Neural cell (in vitro differentiated cells): ENCODE measurements around the gene CCNJL. TPM values are rescaled to one million over a fixed set of nuclear protein-coding genes. Genes with fewer than 3 reads are reported as not detected.

Experiments
- H2AFZ ChIP-seq: fragments of 200-600, 300-800 bp; sonication (generic), shearing (Covaris generic); 2 replicates; pipeline ENCODE4 v1.6.0; 2014; ENCODE audit warnings: low read depth, mild to moderate bottlenecking, antibody characterized with exemption, low read length, moderate library complexity
- H3F3A ChIP-seq: fragments of 200-600 bp; shearing (Covaris generic); 2 replicates; pipeline ENCODE4 v1.6.1; 2016; ENCODE audit warnings: mild to moderate bottlenecking, moderate library complexity, mixed read lengths, antibody characterized with exemption, low read length; ENCODE audit not compliant: insufficient read depth, poor library complexity, severe bottlenecking
- H3K27ac ChIP-seq: fragments of 200-600, 300-800 bp; sonication (generic), shearing (Covaris generic); 2 replicates; pipeline ENCODE4 v1.5.1; 2014; ENCODE audit warnings: mild to moderate bottlenecking, low read length, moderate library complexity
- H3K27me3 ChIP-seq: fragments of 300-800, 200-600 bp; sonication (generic), shearing (Covaris generic); 2 replicates; pipeline ENCODE4 v1.6.0; 2014; ENCODE audit warnings: mild to moderate bottlenecking, low read depth, low read length, moderate library complexity; ENCODE audit not compliant: insufficient read depth
- H3K36me3 ChIP-seq: fragments of 300-800, 200-600 bp; sonication (generic), shearing (Covaris generic); 2 replicates; pipeline ENCODE4 v1.5.1; 2014; ENCODE audit warnings: mild to moderate bottlenecking, antibody characterized with exemption, low read length, moderate library complexity; ENCODE audit not compliant: insufficient read depth
- H3K4me2 ChIP-seq: fragments of 300-800, 200-600 bp; sonication (generic), shearing (Covaris generic); 2 replicates; pipeline ENCODE4 v1.6.0; 2014; ENCODE audit warnings: mild to moderate bottlenecking, low read length
- H3K4me3 ChIP-seq: fragments of 300-800, 200-600 bp; sonication (generic), shearing (Covaris generic); 2 replicates; pipeline ENCODE4 v1.5.1; 2014; ENCODE audit warnings: mild to moderate bottlenecking, low read length, moderate library complexity
- H3K79me2 ChIP-seq: fragments of 200-600 bp; shearing (Covaris generic); replicated peaks from 2 replicates; pipeline ENCODE4 v1.6.0; 2014; ENCODE audit warnings: mild to moderate bottlenecking, low read length, moderate library complexity; ENCODE audit not compliant: insufficient read depth
- H3K9ac ChIP-seq: fragments of 300-800, 200-600 bp; sonication (generic), shearing (Covaris generic); 2 replicates; pipeline ENCODE4 v1.6.1; 2016; ENCODE audit warnings: mild to moderate bottlenecking, low read length, mixed read lengths
- H3K9me2 ChIP-seq: fragments of 200-600 bp; shearing (Covaris generic); 2 replicates; pipeline ENCODE4 v1.6.1; 2016; ENCODE audit warnings: mild to moderate bottlenecking, low read length, mixed read lengths; ENCODE audit not compliant: insufficient read depth
- H3K9me3 ChIP-seq: fragments of 200-600, 300-800 bp; sonication (generic), shearing (Covaris generic); 2 replicates; pipeline ENCODE4 v1.6.1; 2016; ENCODE audit warnings: mild to moderate bottlenecking, mixed run types, low read length, moderate library complexity, mixed read lengths
- H4K20me1 ChIP-seq: fragments of 200-600 bp; shearing (Covaris generic); 2 replicates; pipeline ENCODE4 v1.6.1; 2016; ENCODE audit warnings: mild to moderate bottlenecking, mixed run types; ENCODE audit not compliant: insufficient read depth
- CTCF ChIP-seq: fragments of 450-650 bp; IDR thresholded peaks from 2 replicates; pipeline ENCODE4 v1.5.1; 2014; ENCODE audit warnings: antibody characterized with exemption, mild to moderate bottlenecking, moderate library complexity; ENCODE audit not compliant: poor library complexity, severe bottlenecking
- EP300 ChIP-seq: fragments of 450-650 bp; conservative IDR thresholded peaks from 2 replicates; pipeline ENCODE4 v1.6.1; 2014; ENCODE audit warnings: antibody characterized with exemption, mild to moderate bottlenecking, moderate library complexity; ENCODE audit not compliant: poor library complexity, severe bottlenecking
- EZH2 ChIP-seq: fragments of 200-600, 300-800 bp; shearing (Covaris generic), sonication (generic); IDR thresholded peaks from 2 replicates; pipeline ENCODE4 v1.6.1; 2014; ENCODE audit warnings: antibody characterized with exemption, low read length, borderline replicate concordance, mild to moderate bottlenecking; ENCODE audit not compliant: insufficient read depth, poor library complexity, severe bottlenecking
- POLR2AphosphoS5 ChIP-seq: IDR thresholded peaks from 2 replicates; pipeline ENCODE4 v1.6.1; 2012
- RAD21 ChIP-seq: fragments of 450-650 bp; conservative IDR thresholded peaks from 2 replicates; pipeline ENCODE4 v1.6.1; 2014; ENCODE audit warnings: antibody characterized with exemption, mild to moderate bottlenecking, moderate library complexity
- REST ChIP-seq: IDR thresholded peaks from 2 replicates; pipeline ENCODE4 v1.6.1; 2012; ENCODE audit warnings: borderline replicate concordance
- SMC3 ChIP-seq: fragments of 450-650 bp; conservative IDR thresholded peaks from 2 replicates; pipeline ENCODE4 v1.6.1; 2014; ENCODE audit warnings: antibody characterized with exemption, mild to moderate bottlenecking, moderate library complexity; ENCODE audit not compliant: poor library complexity
- TAF1 ChIP-seq: IDR thresholded peaks from 2 replicates; pipeline ENCODE4 v1.6.1; 2012; ENCODE audit warnings: low read depth
- polyA plus RNA-seq: library from polyadenylated mRNA; depleted of rRNA; stranded (reverse); fragments of >200 nt; gene quantifications from 2 replicates; pipeline ENCODE4 v1.2.3, GENCODE V29; 2014

Gene CCNJL
- polyA plus RNA-seq, 1 donor from 2014 or later: 0.84 TPM

- TF ChIP-seq SMC3 (no peak), RAD21 (no peak), TAF1 (no peak), CTCF (no peak), EP300 (no peak), REST (no peak)
- Histone ChIP-seq H3F3A (no peaks in the 10 kb centered on the region), H3K4me2 (no peak overlapping the region), H3K27ac (no peak overlapping the region), H4K20me1 (no peaks in the 10 kb centered on the region), H3K9me2 (no peaks in the 10 kb centered on the region), H3K27me3 (no peaks in the 10 kb centered on the region), H3K79me2 (no peaks in the 10 kb centered on the region), H3K9ac (no peak overlapping the region), H3K36me3 (no peaks in the 10 kb centered on the region), H3K9me3 (no peaks in the 10 kb centered on the region), H2AFZ (no peak overlapping the region), H3K4me3 (no peak overlapping the region)
Measured at GRCh38 chr5:160227012-160227411, 85.4 kb downstream of the CCNJL start.

GRCh38 chr5:160221082-160221481 is 91.3 kb downstream of the CCNJL start:
- Histone ChIP-seq H4K20me1 (no peaks in the 10 kb centered on the region), H3K4me3 (no peak overlapping the region), H3K9me3 (no peaks in the 10 kb centered on the region), H3K9ac (no peak overlapping the region), H3K79me2 (no peaks in the 10 kb centered on the region), H3K27ac (no peak overlapping the region), H2AFZ (no peak overlapping the region), H3K9me2 (no peaks in the 10 kb centered on the region), H3K36me3 (no peaks in the 10 kb centered on the region), H3K4me2 (no peak overlapping the region), H3K27me3 (no peaks in the 10 kb centered on the region), H3F3A (no peaks in the 10 kb centered on the region)
- TF ChIP-seq EZH2 (no peak), REST (no peak), POLR2AphosphoS5 (no peak), EP300 (no peak), SMC3 (no peak)
